ENCODE measurements around the gene ARHGEF6.
A peak's percentile ranks its signal among the peaks of the same experiment; 100 is the strongest.
"Not testable (repeated sequence)": the region's sequence is repeated elsewhere in the genome, so short reads cannot be mapped to it uniquely, and the experiment has no call there.

ARHGEF6 gene

GRCh38 chrX:136778916-136779315 is 1.8 kb downstream of the ARHGEF6 start:
- Mint-ChIP-seq H3K27me3 (no peaks in the 10 kb centered on the region), H3K4me1 (peaks cover 60% of the 10 kb centered on the region)
- no peak for ATAC-seq (replicated peaks; ENCODE audit: extremely low read depth, poor library complexity, severe bottlenecking)

GRCh38 chrX:136778020-136778419 is 2.7 kb downstream of the ARHGEF6 start:
- peaks cover 60% of the 10 kb centered on the region for H3K4me1 Mint-ChIP-seq

More at GRCh38 chrX:136778916-136779315, 1.8 kb downstream of the ARHGEF6 start:
- H3K9me3 Mint-ChIP-seq: no peaks in the 10 kb centered on the region
- H3K4me3 Mint-ChIP-seq: peak overlapping the region; percentile 90
- DNase-seq (ENCODE audit: low spot score in 2 of 2): no peak
- peak overlapping the region; percentile 93 for H3K27ac Mint-ChIP-seq (ENCODE audit: low read depth)
- peaks cover 6% of the 10 kb centered on the region for H3K36me3 Mint-ChIP-seq (ENCODE audit: insufficient read depth)

GRCh38 chrX:136773648-136774047 is 7.1 kb downstream of the ARHGEF6 start:
- no peaks in the 10 kb centered on the region for H3K9me3 Mint-ChIP-seq
- H3K27ac Mint-ChIP-seq (ENCODE audit: low read depth): no peak overlapping the region
- H3K36me3 Mint-ChIP-seq (ENCODE audit: insufficient read depth): peaks cover 6% of the 10 kb centered on the region

More at GRCh38 chrX:136778020-136778419, 2.7 kb downstream of the ARHGEF6 start:
- DNase-seq (ENCODE audit: low spot score in 2 of 2): no peak
- Mint-ChIP-seq H3K36me3 (ENCODE audit: insufficient read depth) (peaks cover 9% of the 10 kb centered on the region), H3K27me3 (no peaks in the 10 kb centered on the region), H3K27ac (ENCODE audit: low read depth) (no peak overlapping the region), H3K9me3 (no peaks in the 10 kb centered on the region), H3K4me3 (peak overlapping the region; percentile 90)
- no peak for ATAC-seq (replicated peaks; ENCODE audit: extremely low read depth, poor library complexity, severe bottlenecking)

GRCh38 chrX:136771869-136772268 is 8.9 kb downstream of the ARHGEF6 start:
- Mint-ChIP-seq H3K4me1 (peaks cover 40% of the 10 kb centered on the region), H3K27ac (ENCODE audit: low read depth) (peak overlapping the region; percentile 37)
- H3K9me3 Mint-ChIP-seq; ATAC-seq (replicated peaks; ENCODE audit: extremely low read depth, poor library complexity, severe bottlenecking); H3K36me3 Mint-ChIP-seq (ENCODE audit: insufficient read depth); DNase-seq (ENCODE audit: low spot score in 2 of 2); H3K4me3 Mint-ChIP-seq; H3K27me3 Mint-ChIP-seq: not testable (repeated sequence)

More at GRCh38 chrX:136773648-136774047, 7.1 kb downstream of the ARHGEF6 start:
- peaks cover 46% of the 10 kb centered on the region for H3K4me1 Mint-ChIP-seq
- no peak overlapping the region for H3K4me3 Mint-ChIP-seq
- no peak for ATAC-seq (replicated peaks; ENCODE audit: extremely low read depth, poor library complexity, severe bottlenecking)
- no peak for DNase-seq (ENCODE audit: low spot score in 2 of 2)
- no peaks in the 10 kb centered on the region for H3K27me3 Mint-ChIP-seq

- peak; percentile 10 for ATAC-seq (replicated peaks; ENCODE audit: extremely low read depth, poor library complexity, severe bottlenecking)
- Mint-ChIP-seq H3K36me3 (ENCODE audit: insufficient read depth) (peaks cover 10% of the 10 kb centered on the region), H3K27me3 (no peaks in the 10 kb centered on the region), H3K4me1 (peaks cover 16% of the 10 kb centered on the region), H3K27ac (ENCODE audit: low read depth) (peak overlapping the region; percentile 55), H3K4me3 (peak overlapping the region; percentile 68), H3K9me3 (no peaks in the 10 kb centered on the region)
- DNase-seq (ENCODE audit: low spot score in 2 of 2): no peak
Observed at GRCh38 chrX:136768469-136769084, 12.2 kb downstream of the ARHGEF6 start.

GRCh38 chrX:136767104-136767941 is 13.4 kb downstream of the ARHGEF6 start:
- ATAC-seq (replicated peaks; ENCODE audit: extremely low read depth, poor library complexity, severe bottlenecking) (peak; percentile 81), DNase-seq (ENCODE audit: low spot score in 2 of 2) (peak in 1 of 2 donors; percentile 15)
- Mint-ChIP-seq H3K27me3 (no peaks in the 10 kb centered on the region), H3K4me1 (peaks cover 22% of the 10 kb centered on the region), H3K9me3 (no peaks in the 10 kb centered on the region), H3K27ac (ENCODE audit: low read depth) (peak overlapping the region; percentile 55), H3K36me3 (ENCODE audit: insufficient read depth) (peaks cover 6% of the 10 kb centered on the region), H3K4me3 (peak overlapping the region; percentile 68)

- Mint-ChIP-seq H3K9me3 (no peaks in the 10 kb centered on the region), H3K36me3 (ENCODE audit: insufficient read depth) (peaks cover 6% of the 10 kb centered on the region), H3K27ac (ENCODE audit: low read depth) (no peak overlapping the region), H3K4me3 (peak overlapping the region; percentile 68), H3K27me3 (no peaks in the 10 kb centered on the region), H3K4me1 (peaks cover 22% of the 10 kb centered on the region)
- no peak for DNase-seq (ENCODE audit: low spot score in 2 of 2)
- ATAC-seq (replicated peaks; ENCODE audit: extremely low read depth, poor library complexity, severe bottlenecking): no peak
Observed at GRCh38 chrX:136766785-136767103, 14.0 kb downstream of the ARHGEF6 start.

- Mint-ChIP-seq H3K4me3 (peak overlapping the region; percentile 68), H3K27ac (ENCODE audit: low read depth) (no peak overlapping the region), H3K4me1 (peaks cover 22% of the 10 kb centered on the region), H3K27me3 (no peaks in the 10 kb centered on the region), H3K36me3 (ENCODE audit: insufficient read depth) (peaks cover 6% of the 10 kb centered on the region), H3K9me3 (no peaks in the 10 kb centered on the region)
- no peak for DNase-seq (ENCODE audit: low spot score in 2 of 2)
- ATAC-seq (replicated peaks; ENCODE audit: extremely low read depth, poor library complexity, severe bottlenecking): no peak
Observed at GRCh38 chrX:136765821-136766356, 14.8 kb downstream of the ARHGEF6 start.

GRCh38 chrX:136764206-136764605 is 16.5 kb downstream of the ARHGEF6 start:
- DNase-seq (ENCODE audit: low spot score in 2 of 2) (no peak), ATAC-seq (replicated peaks; ENCODE audit: extremely low read depth, poor library complexity, severe bottlenecking) (no peak)
- peaks cover 24% of the 10 kb centered on the region for H3K4me1 Mint-ChIP-seq
- no peak overlapping the region for H3K4me3 Mint-ChIP-seq
- no peaks in the 10 kb centered on the region for H3K27me3 Mint-ChIP-seq
- H3K36me3 Mint-ChIP-seq (ENCODE audit: insufficient read depth): peaks cover 6% of the 10 kb centered on the region
- no peak overlapping the region for H3K27ac Mint-ChIP-seq (ENCODE audit: low read depth)
- H3K9me3 Mint-ChIP-seq: no peaks in the 10 kb centered on the region

GRCh38 chrX:136762820-136763452 is 17.8 kb downstream of the ARHGEF6 start:
- Mint-ChIP-seq H3K27ac (ENCODE audit: low read depth) (peak overlapping the region; percentile 38), H3K9me3 (no peaks in the 10 kb centered on the region), H3K4me1 (peaks cover 19% of the 10 kb centered on the region), H3K36me3 (ENCODE audit: insufficient read depth) (peaks cover 4% of the 10 kb centered on the region), H3K4me3 (no peak overlapping the region), H3K27me3 (no peaks in the 10 kb centered on the region)
- DNase-seq (ENCODE audit: low spot score in 2 of 2) (no peak), ATAC-seq (replicated peaks; ENCODE audit: extremely low read depth, poor library complexity, severe bottlenecking) (no peak)

GRCh38 chrX:136761421-136761820 is 19.3 kb downstream of the ARHGEF6 start:
- no peak for ATAC-seq (replicated peaks; ENCODE audit: extremely low read depth, poor library complexity, severe bottlenecking)
- peaks cover 4% of the 10 kb centered on the region for H3K36me3 Mint-ChIP-seq (ENCODE audit: insufficient read depth)
- H3K27ac Mint-ChIP-seq (ENCODE audit: low read depth): no peak overlapping the region
- no peaks in the 10 kb centered on the region for H3K27me3 Mint-ChIP-seq
- no peak overlapping the region for H3K4me3 Mint-ChIP-seq
- no peaks in the 10 kb centered on the region for H3K9me3 Mint-ChIP-seq
- no peak for DNase-seq (ENCODE audit: low spot score in 2 of 2)
- peaks cover 31% of the 10 kb centered on the region for H3K4me1 Mint-ChIP-seq

- Mint-ChIP-seq H3K4me3 (no peak overlapping the region), H3K27me3 (no peaks in the 10 kb centered on the region), H3K36me3 (ENCODE audit: insufficient read depth) (peaks cover 2% of the 10 kb centered on the region), H3K9me3 (no peaks in the 10 kb centered on the region), H3K27ac (ENCODE audit: low read depth) (no peak overlapping the region), H3K4me1 (peaks cover 42% of the 10 kb centered on the region)
- ATAC-seq (replicated peaks; ENCODE audit: extremely low read depth, poor library complexity, severe bottlenecking) (peak; percentile 56), DNase-seq (ENCODE audit: low spot score in 2 of 2) (no peak)
Observed at GRCh38 chrX:136759968-136760367, 20.8 kb downstream of the ARHGEF6 start.

Data from central memory CD8-positive, alpha-beta T cell (primary cell).